ENCODE data around the gene TMEM258.

The TMEM258 gene

GRCh38 chr11:61773356-61773755 lies 19.0 kb downstream of the TMEM258 start:
- Histone ChIP-seq H3K9me3 (replicated peaks in 1 of 2; ENCODE audit: control insufficient read depth in 2 of 2, insufficient read depth in 1 of 2, low read depth in 1 of 2, low read length in 2 of 2) (peaks cover 0 to 2% of the 10 kb centered on the region in 2 donors), H2BK5ac (ENCODE audit: low read length) (no peak overlapping the region), H3K18ac (ENCODE audit: low read length) (peak overlapping the region; percentile 78), H2BK12ac (ENCODE audit: low read length) (peak overlapping the region; percentile 30), H3K79me1 (ENCODE audit: low read depth, low read length) (peaks cover 3% of the 10 kb centered on the region), H3K14ac (ENCODE audit: low read length) (peak overlapping the region; percentile 21), H3K36me3 (replicated peaks in 1 of 2; ENCODE audit: control insufficient read depth in 2 of 2, insufficient read depth in 2 of 2, low read length in 2 of 2) (peaks cover 0 to 5% of the 10 kb centered on the region in 2 donors), H4K8ac (ENCODE audit: low read depth, low read length) (no peak overlapping the region), H3K4me3 (ENCODE audit: low read length in 2 of 2) (no peak overlapping the region), H3K4me1 (ENCODE audit: control insufficient read depth in 2 of 2, insufficient read depth in 1 of 2, low read depth in 1 of 2, low read length in 2 of 2) (peaks cover 32% of the 10 kb centered on the region in 2 donors), H2BK120ac (ENCODE audit: low read depth, low read length) (no peak overlapping the region), H2AFZ (ENCODE audit: low read length) (no peak overlapping the region), H2AK5ac (ENCODE audit: low read depth, low read length) (peak overlapping the region; percentile 75), H3K9ac (ENCODE audit: low read depth, low read length, poor library complexity) (no peak overlapping the region), H4K91ac (ENCODE audit: low read depth, low read length, poor library complexity) (no peak overlapping the region), H2BK15ac (ENCODE audit: low read length) (no peak overlapping the region), H3K27me3 (ENCODE audit: control insufficient read depth in 3 of 3, insufficient read depth in 3 of 3, low read depth in 1 of 3, low read length in 3 of 3) (no peaks in the 10 kb centered on the region), H3K4ac (ENCODE audit: low read length) (no peak overlapping the region), H3K4me2 (ENCODE audit: insufficient read depth, low read length, poor library complexity, severe bottlenecking) (peak overlapping the region; percentile 18), H3K27ac (replicated peaks; ENCODE audit: low read length) (no peak overlapping the region), H3K23ac (ENCODE audit: low read depth, low read length, poor library complexity) (no peak overlapping the region)
- no CpG with 5 or more reads among the region's 10 CpGs for WGBS, 2 donors (ENCODE audit: extremely low coverage in 2 of 2, insufficient read length in 2 of 2, insufficient replicate concordance in 1 of 2)
- DNase-seq (ENCODE audit: low spot score) = no peak

- Histone ChIP-seq H3K14ac (ENCODE audit: low read length) (no peak overlapping the region), H2AFZ (ENCODE audit: low read length) (peak overlapping the region; percentile 36), H2AK5ac (ENCODE audit: low read depth, low read length) (peak overlapping the region; percentile 82), H4K91ac (ENCODE audit: low read depth, low read length, poor library complexity) (peak overlapping the region; percentile 89), H3K4me3 (ENCODE audit: low read length in 2 of 2) (no peak overlapping the region), H3K4ac (ENCODE audit: low read length) (peak overlapping the region; percentile 17), H4K8ac (ENCODE audit: low read depth, low read length) (no peak overlapping the region), H3K18ac (ENCODE audit: low read length) (peak overlapping the region; percentile 95), H3K9ac (ENCODE audit: low read depth, low read length, poor library complexity) (peak overlapping the region; percentile 44), H2BK5ac (ENCODE audit: low read length) (peak overlapping the region; percentile 93), H3K23ac (ENCODE audit: low read depth, low read length, poor library complexity) (peak overlapping the region; percentile 89), H3K4me2 (ENCODE audit: insufficient read depth, low read length, poor library complexity, severe bottlenecking) (no peak overlapping the region), H3K79me1 (ENCODE audit: low read depth, low read length) (peaks cover 3% of the 10 kb centered on the region), H3K4me1 (ENCODE audit: control insufficient read depth in 2 of 2, insufficient read depth in 1 of 2, low read depth in 1 of 2, low read length in 2 of 2) (peaks cover 32% of the 10 kb centered on the region in 2 donors), H2BK120ac (ENCODE audit: low read depth, low read length) (peak overlapping the region; percentile 72), H2BK15ac (ENCODE audit: low read length) (peak overlapping the region; percentile 99), H3K9me3 (replicated peaks in 1 of 2; ENCODE audit: control insufficient read depth in 2 of 2, insufficient read depth in 1 of 2, low read depth in 1 of 2, low read length in 2 of 2) (no peaks in the 10 kb centered on the region), H3K27me3 (ENCODE audit: control insufficient read depth in 3 of 3, insufficient read depth in 3 of 3, low read depth in 1 of 3, low read length in 3 of 3) (no peaks in the 10 kb centered on the region), H2BK12ac (ENCODE audit: low read length) (no peak overlapping the region), H3K27ac (replicated peaks; ENCODE audit: low read length) (peak overlapping the region; percentile 45), H3K36me3 (replicated peaks in 1 of 2; ENCODE audit: control insufficient read depth in 2 of 2, insufficient read depth in 2 of 2, low read length in 2 of 2) (no peaks in the 10 kb centered on the region)
- no CpG with 5 or more reads among the region's 7 CpGs for WGBS, 2 donors (ENCODE audit: extremely low coverage in 2 of 2, insufficient read length in 2 of 2, insufficient replicate concordance in 1 of 2)
- DNase-seq (ENCODE audit: low spot score) = no peak
Measured at GRCh38 chr11:61771985-61772455, 20.4 kb downstream of the TMEM258 start.

GRCh38 chr11:61771195-61771894 lies 21.1 kb downstream of the TMEM258 start:
- no peaks in the 10 kb centered on the region for H3K36me3 ChIP-seq (replicated peaks in 1 of 2; ENCODE audit: control insufficient read depth in 2 of 2, insufficient read depth in 2 of 2, low read length in 2 of 2)
- peak overlapping the region; percentile 45 for H3K27ac ChIP-seq (replicated peaks; ENCODE audit: low read length)
- no CpG with 5 or more reads among the region's 15 CpGs for WGBS, 2 donors (ENCODE audit: extremely low coverage in 2 of 2, insufficient read length in 2 of 2, insufficient replicate concordance in 1 of 2)
- no peaks in the 10 kb centered on the region for H3K27me3 ChIP-seq (ENCODE audit: control insufficient read depth in 3 of 3, insufficient read depth in 3 of 3, low read depth in 1 of 3, low read length in 3 of 3)
- H2BK5ac ChIP-seq (ENCODE audit: low read length) = peak overlapping the region; percentile 93
- H4K8ac ChIP-seq (ENCODE audit: low read depth, low read length) = no peak overlapping the region
- H3K9ac ChIP-seq (ENCODE audit: low read depth, low read length, poor library complexity) = peak overlapping the region; percentile 44
- no peak overlapping the region for H3K4me2 ChIP-seq (ENCODE audit: insufficient read depth, low read length, poor library complexity, severe bottlenecking)
- H3K4me1 ChIP-seq (ENCODE audit: control insufficient read depth in 2 of 2, insufficient read depth in 1 of 2, low read depth in 1 of 2, low read length in 2 of 2) = peaks cover 32% of the 10 kb centered on the region in 2 donors
- H3K79me1 ChIP-seq (ENCODE audit: low read depth, low read length) = peaks cover 3% of the 10 kb centered on the region
- peak overlapping the region; percentile 89 for H3K23ac ChIP-seq (ENCODE audit: low read depth, low read length, poor library complexity)
- H3K4ac ChIP-seq (ENCODE audit: low read length) = no peak overlapping the region
- H2BK12ac ChIP-seq (ENCODE audit: low read length) = peak overlapping the region; percentile 94
- H2AK5ac ChIP-seq (ENCODE audit: low read depth, low read length) = peak overlapping the region; percentile 82
- H2BK15ac ChIP-seq (ENCODE audit: low read length) = peak overlapping the region; percentile 99
- DNase-seq (ENCODE audit: low spot score) = no peak
- peak overlapping the region; percentile 89 for H4K91ac ChIP-seq (ENCODE audit: low read depth, low read length, poor library complexity)
- peak overlapping the region; percentile 25 for H3K14ac ChIP-seq (ENCODE audit: low read length)
- H2BK120ac ChIP-seq (ENCODE audit: low read depth, low read length) = peak overlapping the region; percentile 72
- no peak overlapping the region for H2AFZ ChIP-seq (ENCODE audit: low read length)
- H3K18ac ChIP-seq (ENCODE audit: low read length) = peak overlapping the region; percentile 95
- H3K9me3 ChIP-seq (replicated peaks in 1 of 2; ENCODE audit: control insufficient read depth in 2 of 2, insufficient read depth in 1 of 2, low read depth in 1 of 2, low read length in 2 of 2) = no peaks in the 10 kb centered on the region
- no peak overlapping the region for H3K4me3 ChIP-seq (ENCODE audit: low read length in 2 of 2)

- no peaks in the 10 kb centered on the region for H3K27me3 ChIP-seq (ENCODE audit: control insufficient read depth in 3 of 3, insufficient read depth in 3 of 3, low read depth in 1 of 3, low read length in 3 of 3)
- no peak overlapping the region for H2BK5ac ChIP-seq (ENCODE audit: low read length)
- peak overlapping the region; percentile 60 for H3K9ac ChIP-seq (ENCODE audit: low read depth, low read length, poor library complexity)
- H3K79me1 ChIP-seq (ENCODE audit: low read depth, low read length) = peaks cover 3% of the 10 kb centered on the region
- no peak overlapping the region for H2AFZ ChIP-seq (ENCODE audit: low read length)
- DNase-seq (ENCODE audit: low spot score) = no peak
- H3K4me3 ChIP-seq (ENCODE audit: low read length in 2 of 2) = no peak overlapping the region
- no peak overlapping the region for H4K8ac ChIP-seq (ENCODE audit: low read depth, low read length)
- H3K4me2 ChIP-seq (ENCODE audit: insufficient read depth, low read length, poor library complexity, severe bottlenecking) = no peak overlapping the region
- peak overlapping the region; percentile 97 for H2AK5ac ChIP-seq (ENCODE audit: low read depth, low read length)
- no peak overlapping the region for H3K23ac ChIP-seq (ENCODE audit: low read depth, low read length, poor library complexity)
- peak overlapping the region; percentile 22 for H3K27ac ChIP-seq (replicated peaks; ENCODE audit: low read length)
- no peak overlapping the region for H3K14ac ChIP-seq (ENCODE audit: low read length)
- no peak overlapping the region for H3K4ac ChIP-seq (ENCODE audit: low read length)
- H4K91ac ChIP-seq (ENCODE audit: low read depth, low read length, poor library complexity) = no peak overlapping the region
- WGBS, 2 donors (ENCODE audit: extremely low coverage in 2 of 2, insufficient read length in 2 of 2, insufficient replicate concordance in 1 of 2) = no CpG with 5 or more reads among the region's 20 CpGs
- H3K36me3 ChIP-seq (replicated peaks in 1 of 2; ENCODE audit: control insufficient read depth in 2 of 2, insufficient read depth in 2 of 2, low read length in 2 of 2) = no peaks in the 10 kb centered on the region
- H2BK120ac ChIP-seq (ENCODE audit: low read depth, low read length) = no peak overlapping the region
- H3K18ac ChIP-seq (ENCODE audit: low read length) = peak overlapping the region; percentile 93
- H2BK15ac ChIP-seq (ENCODE audit: low read length) = peak overlapping the region; percentile 98
- H3K9me3 ChIP-seq (replicated peaks in 1 of 2; ENCODE audit: control insufficient read depth in 2 of 2, insufficient read depth in 1 of 2, low read depth in 1 of 2, low read length in 2 of 2) = no peaks in the 10 kb centered on the region
- H3K4me1 ChIP-seq (ENCODE audit: control insufficient read depth in 2 of 2, insufficient read depth in 1 of 2, low read depth in 1 of 2, low read length in 2 of 2) = peaks cover 33 to 34% of the 10 kb centered on the region in 2 donors
- H2BK12ac ChIP-seq (ENCODE audit: low read length) = peak overlapping the region; percentile 90
Measured at GRCh38 chr11:61769946-61770683, 22.3 kb downstream of the TMEM258 start.

Measured in neuronal stem cell (in vitro differentiated cells).